ACHN (cell line): Measurements from ENCODE around the gene LNX2.

ENCODE experiments used
- DNase-seq: peaks from one replicate; pipeline ENCODE4 v3.0.0-alpha.2; 2015
- in situ Hi-C: cut with HindIII; loops from 2 replicates; pipeline ENCODE4 v1.10.0; 2017; ENCODE audit warnings: low sequenced_read_pairs, low pct_ligation_motif_present, low pct_unique_long_range_greater_than_20kb

LNX2 gene

DNA sequence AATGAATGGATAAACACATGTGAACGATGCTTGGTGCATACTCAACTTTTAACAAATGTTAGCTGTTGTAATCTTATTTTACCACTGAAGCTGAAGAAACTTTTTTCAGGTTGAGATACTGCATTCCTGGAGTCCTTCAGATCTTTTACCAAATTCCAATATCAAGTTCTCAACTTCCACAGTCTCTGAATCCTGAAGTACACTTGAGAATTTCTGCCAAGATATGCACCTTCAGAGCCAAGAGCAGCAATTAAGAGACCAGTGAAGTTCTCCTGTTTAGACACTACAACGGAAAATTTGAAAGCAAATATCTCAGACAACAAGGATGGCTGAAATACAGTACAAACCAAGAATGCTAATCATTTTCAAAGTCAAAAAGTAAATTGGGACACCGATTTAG lies 85.3 kb downstream of the LNX2 start:
- DNase-seq, result no peak
- in situ Hi-C loops, result no loop called here

DNA sequence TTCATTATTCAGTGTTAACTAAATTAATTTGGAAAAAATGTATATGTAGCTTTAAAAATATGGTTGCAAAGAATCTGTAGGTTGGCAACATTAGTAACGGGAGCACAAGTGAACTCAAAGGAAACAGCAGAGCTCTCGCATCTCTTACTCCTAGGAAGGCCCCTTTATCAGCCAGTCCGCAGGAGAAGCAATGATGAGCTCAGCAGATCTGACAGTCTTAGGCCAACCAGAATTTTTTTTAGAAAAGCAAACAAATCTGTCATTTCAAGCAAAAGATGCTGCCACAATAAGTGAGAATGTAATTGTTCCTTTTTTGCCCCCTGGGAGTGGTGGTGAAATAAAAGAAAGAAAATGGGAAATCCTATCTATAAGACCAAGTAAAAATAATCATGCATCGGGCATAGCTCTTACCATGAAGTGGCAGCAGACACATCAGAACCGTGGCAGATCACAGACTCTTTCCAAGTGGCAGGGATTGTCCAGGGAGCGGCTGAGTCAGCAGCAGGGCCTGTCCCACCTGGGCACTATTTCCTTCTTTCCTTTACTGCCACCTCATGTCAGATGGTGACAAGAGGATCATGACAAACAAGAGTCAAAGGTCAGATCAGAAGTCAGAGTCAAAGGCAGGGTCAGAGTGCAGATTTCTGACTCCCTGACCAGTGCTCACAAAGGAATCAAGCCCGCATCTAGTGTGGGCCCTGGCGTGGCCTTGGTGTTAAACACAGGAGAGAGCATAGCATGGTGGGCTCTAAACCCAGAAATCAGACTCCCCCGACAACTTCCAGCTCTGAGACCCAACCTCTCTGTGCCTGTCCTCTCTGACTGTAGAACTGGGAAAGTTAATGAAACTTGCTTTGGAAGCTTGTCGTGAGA lies 86.0 kb downstream of the LNX2 start:
- in situ Hi-C loops, result no loop called here
- no peak for DNase-seq

DNA sequence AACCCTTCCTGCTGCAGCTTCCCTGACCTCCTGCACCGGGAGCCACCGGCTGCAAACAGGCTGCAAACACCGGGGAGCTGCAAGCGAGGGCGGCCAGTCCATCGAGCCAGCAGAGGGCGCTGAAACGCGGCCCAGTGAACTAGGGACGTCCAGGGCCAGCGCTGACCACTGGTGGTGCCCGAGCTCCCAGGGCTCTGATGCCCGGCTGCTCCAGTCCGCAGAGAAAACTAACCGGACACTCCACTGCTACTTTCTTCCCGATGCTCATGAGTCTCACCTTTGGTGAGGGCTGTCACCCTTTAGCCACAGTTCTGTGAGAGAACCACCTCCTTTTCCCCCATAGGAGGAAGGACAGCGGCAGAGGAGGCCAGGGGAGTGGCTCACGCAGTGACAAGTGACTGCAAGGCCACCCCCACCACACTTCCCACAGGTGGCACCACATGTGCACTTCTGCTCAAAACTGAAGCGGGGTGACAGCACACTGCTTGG lies 87.1 kb downstream of the LNX2 start:
- in situ Hi-C loops, result no loop called here
- DNase-seq, result peak; percentile 80

DNA sequence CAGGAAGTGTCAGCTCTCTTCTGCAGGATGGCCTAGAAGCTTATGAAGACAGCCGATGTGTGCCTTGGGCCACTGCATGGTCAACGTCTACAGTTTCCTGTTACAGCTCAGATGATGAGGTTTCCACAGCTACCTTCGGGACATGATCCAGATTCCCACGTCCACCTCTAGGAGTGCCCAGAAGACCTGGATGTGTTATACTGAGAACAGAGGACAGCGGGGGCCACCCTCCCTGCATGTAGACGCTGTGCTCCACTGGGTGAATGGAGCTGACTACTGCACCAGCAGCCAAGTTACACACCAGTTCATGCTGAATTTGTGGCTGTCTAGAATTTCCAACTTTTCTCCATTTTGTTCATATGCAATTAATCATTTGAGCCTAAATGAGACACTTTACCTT lies 91.4 kb downstream of the LNX2 start:
- DNase-seq, result no peak
- in situ Hi-C loops, result no loop called here

DNA sequence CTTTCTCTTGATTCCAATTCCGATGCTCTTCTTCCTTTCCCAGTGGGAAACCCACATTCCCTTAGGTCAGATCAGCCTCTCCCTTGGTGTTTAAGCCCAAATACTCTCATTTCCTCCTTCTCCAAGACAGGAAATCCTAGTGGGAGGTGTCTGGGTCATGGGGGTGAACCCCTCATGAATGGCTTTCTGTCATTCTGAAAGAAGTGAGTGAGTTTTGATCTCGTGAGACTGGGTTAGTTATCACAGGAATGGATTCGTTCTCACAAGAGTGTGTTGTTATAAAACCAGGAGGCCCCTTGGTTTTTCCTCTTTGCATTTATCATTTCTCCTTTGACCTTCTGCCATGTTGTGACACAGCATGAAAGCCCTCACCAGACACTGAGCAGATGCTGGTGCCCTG lies 93.8 kb downstream of the LNX2 start:
- no peak for DNase-seq
- in situ Hi-C loops, result no loop called here

DNA sequence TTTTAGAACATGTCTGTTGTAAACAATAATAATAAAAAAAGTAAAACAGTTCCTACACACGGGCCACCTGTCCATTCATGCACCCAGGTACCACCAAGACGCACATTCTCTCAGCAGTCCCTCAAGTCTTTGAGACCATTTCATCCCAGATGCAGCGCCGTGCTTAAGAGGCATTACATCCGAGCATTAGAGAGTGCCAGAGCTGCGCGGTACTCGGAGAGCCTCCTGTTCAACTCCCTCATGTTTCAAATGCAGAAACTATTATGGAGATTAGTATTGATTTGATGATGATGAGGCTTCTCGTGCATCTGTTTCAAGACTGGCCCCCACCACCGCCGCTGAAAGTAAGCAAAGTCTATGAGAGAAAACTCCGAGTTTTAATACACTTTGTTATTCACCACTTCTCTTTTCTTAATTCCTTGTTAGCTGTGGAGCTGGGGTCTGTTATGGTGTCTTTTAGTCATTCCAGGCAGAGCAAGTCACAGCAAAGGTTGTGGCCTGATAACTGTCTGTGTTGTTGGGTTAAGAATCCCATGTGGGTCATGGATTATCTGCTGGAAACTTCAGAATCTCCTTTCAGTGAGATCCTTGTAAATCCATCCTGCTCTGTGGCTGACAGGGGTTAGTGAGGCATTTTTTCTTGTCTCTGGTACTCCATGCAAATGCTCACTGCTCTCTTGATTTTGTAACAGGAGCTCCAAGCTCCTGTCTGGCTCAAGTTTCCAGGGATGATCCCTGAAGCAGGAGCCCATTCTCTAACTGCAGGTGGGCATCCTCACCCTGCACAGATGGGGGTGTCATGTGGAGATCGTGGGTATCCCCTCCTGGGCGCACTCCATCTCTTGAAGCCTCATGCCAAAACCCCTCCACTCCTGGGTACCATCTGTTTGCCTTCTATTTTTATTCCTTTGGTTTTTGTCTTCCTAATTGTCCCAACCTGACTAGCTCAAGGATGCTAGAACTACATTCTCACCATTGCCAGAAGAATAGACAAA lies 95.1 kb downstream of the LNX2 start:
- in situ Hi-C loops, result no loop called here
- no peak for DNase-seq

DNA sequence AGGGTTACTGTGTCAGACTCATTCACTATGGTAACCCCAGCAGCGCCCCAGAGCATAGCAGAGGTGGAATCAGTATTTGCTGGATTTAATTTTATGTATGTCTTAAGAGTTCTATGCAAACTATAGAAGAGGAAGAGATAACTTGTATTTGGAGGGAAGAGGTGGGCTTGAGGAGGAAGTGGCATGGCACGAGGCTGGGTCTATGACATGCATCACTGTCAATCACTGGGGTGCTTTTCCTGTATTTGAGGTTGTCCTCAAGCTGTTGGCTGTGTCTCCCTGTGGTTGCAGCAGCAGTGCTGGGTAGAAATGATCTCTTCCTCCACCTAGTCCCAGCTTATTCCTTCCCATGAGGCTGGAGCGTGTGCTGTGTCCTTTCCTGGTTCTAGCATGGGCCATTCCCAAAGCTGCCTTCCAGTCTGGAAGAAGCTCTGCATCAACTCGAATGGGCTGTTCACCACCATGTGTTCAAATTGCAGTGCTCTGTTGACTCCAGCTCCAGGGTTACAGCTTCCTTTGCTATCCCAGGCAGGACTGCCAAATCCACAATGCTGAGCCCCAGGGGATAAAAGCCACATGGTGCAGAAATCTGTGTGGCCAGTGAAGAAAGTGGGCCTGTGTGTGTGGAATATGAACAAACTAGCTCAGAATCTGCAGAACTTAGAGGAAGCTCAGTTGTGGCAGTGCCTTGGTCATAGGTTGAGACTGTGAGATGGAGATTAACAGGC lies 96.8 kb downstream of the LNX2 start:
- in situ Hi-C loops, result no loop called here
- no peak for DNase-seq

DNA sequence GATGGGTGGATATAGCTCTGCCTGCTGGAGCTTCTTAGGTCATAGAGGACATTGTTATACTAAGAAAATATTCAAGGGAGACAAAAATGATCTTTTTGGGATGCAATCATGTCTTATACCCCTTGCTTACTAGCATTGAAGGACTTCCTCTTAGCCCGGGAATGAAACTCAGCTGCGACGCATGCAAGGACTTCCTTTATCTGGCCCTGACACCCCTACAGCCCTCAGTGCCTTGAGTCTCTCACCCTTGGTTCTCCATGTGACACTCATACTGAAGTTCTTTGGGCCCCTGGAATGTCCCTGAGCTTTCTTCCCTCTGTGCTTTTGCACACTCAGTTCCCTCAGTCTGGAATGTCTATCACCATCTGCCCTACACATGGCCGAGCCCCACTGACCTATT lies 97.5 kb downstream of the LNX2 start:
- in situ Hi-C loops, result no loop called here
- DNase-seq, result no peak

DNA sequence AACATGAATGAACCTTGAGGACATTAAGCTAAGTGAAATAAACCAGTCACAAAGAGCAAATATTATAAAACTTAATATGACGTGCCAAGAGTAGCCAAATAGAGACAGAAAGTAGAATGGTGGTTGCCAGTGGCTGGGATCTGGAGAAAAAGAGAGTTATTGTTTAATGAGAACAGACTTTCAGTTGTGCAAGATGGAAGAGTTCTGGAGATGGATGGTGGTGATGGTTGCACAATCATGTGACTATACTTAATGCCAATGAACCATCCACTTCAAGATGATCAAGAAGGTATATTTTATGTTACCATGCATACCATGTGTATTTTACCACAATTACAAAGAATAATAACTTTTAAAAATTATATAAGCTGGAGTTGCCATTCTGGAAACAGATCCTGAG lies 104.2 kb downstream of the LNX2 start:
- DNase-seq, result no peak

DNA sequence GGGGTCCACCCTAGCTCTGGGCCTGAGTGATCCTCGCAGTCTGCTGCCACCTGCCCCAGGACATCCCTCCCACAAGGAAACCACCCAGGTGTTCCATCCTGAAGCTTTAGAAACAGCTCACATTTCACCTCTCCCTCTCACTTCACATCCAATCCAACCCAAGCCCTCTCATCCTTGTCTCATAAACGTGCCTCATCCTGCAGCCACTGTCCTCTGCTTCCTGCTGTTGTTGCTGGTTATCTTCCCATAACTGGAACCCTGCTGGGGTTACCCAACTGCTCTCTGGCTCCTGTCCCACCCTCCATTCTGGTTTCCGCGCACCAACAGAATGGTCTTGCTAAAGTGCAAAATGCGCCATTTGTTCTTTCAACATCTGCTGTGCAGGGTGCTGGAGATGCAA lies 110.2 kb downstream of the LNX2 start:
- in situ Hi-C loops, result no loop called here
- no peak for DNase-seq

More for the DNA sequence above, 104.2 kb downstream of the LNX2 start:
- in situ Hi-C loops, result no loop called here

DNA sequence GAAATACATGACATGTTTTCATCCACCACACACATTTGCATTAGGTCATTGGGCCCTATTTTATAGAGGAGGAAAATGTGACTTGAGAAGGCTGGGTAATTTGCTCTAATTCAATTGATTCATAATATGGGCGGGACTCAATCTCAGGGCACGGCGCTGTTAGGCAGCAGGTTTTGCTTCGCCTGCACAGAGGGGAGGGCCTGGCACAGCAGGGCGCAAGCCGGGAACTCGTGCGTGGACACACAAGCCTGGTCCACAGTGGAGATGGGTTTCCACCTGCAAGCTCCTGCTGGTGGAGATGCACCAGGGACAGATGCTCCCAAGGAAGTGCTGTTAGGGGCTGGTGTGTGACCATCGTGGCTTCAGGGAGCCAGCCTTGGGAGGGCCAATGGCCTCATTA lies 111.5 kb downstream of the LNX2 start:
- no peak for DNase-seq
- in situ Hi-C loops, result no loop called here

DNA sequence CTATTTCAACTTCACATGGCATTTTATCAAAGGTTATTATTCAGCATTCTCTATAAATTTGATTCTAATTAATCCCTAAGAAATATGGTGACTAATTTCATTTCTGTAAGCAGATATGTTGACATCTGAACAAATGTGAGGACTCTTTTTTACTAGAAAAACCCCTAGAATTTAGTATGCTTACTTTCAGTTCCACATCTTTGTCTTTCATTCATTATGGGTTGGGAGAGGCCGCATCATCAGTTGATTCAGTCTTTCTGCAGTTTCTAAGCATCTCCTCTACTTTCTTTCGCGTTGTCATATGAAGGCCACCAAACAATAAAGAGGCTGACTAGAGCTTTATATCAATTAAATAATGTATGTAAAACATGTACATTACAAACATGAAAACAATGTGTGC lies 114.5 kb downstream of the LNX2 start:
- DNase-seq, result no peak
- in situ Hi-C loops, result no loop called here

DNA sequence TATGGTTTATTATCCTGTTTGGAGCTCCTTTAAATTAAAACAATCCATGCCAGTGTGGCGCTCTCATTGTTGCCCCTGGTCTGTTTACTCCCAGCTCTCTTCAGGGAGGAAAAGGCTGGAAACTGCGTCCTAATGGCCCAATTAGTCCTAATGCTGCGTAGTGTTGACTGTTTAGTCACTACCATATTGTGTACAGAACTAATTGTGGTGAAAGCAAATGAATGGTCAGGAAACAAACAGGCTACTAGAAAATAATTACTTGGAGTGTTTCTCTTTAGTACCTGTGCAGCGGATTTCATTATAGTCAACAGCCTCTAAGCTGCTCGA lies 115.5 kb downstream of the LNX2 start:
- DNase-seq, result no peak
- in situ Hi-C loops, result no loop called here

DNA sequence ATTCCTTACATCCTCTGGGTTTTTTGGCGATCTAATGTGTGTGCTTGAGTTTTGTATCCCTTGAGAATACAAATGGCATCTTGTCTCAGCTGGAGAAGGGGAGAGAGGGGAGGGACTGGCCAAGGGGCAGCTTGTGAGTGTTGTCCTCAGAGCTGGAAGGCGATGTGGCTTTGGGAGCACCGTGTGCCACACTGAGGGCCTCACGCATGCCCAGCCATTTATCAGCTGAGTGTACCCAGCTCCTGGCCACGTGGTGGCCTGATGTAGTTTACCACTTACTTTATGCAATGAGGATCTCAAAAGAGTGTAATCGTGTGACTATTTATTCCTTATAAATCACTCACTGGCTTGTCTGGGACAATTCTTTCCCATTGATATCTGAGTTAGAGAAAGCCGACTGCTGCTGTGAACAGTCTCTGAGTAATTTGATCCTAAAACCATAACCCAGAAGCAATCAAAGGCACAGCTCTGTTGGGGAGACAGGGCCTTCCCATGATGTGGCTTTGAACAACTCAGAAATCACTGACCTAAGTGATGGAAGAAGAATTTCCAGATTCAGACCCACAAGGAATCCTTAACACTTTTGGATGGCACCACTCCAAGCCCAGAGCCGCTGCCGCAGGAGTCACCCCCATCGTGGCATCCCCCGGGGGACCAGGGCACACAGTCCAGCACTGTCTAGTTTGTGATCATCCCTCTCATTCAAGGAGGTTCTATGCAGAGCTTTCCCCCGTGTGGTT lies 116.0 kb downstream of the LNX2 start:
- in situ Hi-C loops, result no loop called here
- no peak for DNase-seq

DNA sequence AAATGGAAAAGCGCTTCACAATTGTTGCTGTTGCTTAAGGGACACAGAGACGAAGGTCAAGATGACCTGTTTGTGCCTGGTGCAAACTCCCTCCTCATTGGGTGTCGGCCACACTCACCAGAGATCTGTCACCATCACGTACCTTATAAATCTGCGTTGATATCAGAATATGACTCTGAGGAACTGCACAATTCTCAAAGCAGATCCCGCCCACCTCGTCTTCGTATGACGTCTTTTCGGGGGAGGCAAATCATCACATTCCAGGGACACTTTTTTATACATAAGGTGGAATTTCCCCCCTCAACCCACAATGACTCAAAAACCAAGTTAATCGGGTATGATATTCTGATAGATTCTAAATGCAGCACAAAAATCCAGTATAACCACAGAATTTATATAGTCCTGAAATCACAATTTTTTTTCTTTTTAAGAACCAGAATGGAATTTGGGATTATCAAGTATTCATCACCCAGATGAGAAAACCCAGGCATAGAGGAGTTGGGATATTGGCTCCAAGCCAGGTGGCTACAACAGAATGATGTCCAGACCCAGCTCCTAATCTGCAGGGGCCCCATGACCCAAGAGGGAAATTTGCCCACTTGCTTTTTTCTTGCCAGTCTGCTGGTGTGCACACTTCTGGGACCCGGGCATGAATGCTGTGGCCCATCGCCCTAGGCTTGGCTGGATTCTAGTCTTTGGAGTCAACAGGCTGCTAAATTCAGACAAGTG lies 119.4 kb downstream of the LNX2 start:
- DNase-seq, result no peak
- in situ Hi-C loops, result no loop called here

DNA sequence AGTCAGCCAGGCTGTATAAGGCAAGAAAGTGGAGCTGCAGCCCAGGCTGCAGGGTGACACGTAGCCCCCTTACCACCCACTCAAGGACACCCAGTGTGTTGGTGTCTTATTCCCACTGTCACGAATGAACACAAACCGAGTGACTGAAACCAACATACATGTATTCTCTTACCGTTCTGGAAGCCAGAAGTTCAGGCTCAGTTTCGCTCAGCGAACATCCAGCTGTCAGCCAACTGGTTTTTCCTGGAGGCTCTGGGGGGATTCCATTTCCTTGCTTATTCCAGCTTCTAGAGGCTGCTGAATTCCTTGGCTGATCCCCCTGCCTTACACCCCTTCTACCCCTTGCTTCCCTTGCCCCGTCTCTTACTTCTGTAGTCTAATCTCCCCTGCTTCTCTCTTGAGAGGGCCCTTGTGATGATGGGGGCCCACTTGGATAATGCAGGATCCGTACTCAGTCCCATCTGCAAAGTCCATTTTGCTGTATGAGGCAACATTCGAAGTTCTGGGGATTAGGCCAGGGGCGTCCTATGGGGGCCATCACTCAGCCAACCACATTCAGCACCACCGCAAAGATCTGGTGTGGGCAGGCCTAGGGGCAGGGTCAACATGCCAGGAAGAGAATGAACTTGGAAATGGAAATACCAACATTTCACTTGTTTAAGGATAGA lies 122.6 kb downstream of the LNX2 start:
- DNase-seq, result no peak
- in situ Hi-C loops, result no loop called here

DNA sequence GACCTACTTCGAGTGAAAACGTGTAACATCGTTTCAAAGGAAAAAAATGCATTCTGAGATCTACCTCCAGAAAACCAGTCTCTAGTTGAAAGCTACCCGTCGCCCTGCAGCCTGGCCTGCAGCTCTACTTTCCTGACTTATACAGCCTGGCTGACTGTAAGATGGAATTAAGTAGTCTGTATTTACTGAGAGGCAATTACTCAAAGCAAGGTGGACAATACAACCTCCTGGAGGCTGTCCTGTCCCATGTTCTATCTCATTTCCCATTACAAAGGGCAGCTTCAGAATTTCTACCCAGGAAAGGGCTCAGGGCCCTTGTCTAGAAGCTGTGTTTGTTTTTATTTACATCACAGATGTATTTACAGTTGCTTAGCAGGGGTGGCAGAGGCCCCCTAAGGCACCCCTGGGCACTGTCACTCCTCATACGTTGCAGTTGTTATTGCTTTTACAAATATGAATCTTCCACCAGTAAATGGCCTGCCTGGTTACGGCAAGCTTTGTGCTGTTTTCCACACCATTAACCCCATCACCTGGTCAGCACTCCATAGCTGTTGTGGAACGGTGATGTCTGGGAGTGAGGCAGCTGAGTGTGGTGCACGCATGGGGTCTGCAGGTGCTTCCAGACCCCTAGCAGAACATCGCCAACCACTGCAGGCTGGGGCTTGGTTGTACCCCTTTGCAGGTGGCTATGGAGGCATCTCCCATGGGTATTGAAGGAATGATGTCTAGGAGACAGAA lies 123.6 kb downstream of the LNX2 start:
- no peak for DNase-seq
- in situ Hi-C loops, result no loop called here
